H1 (cell line): Measurements from ENCODE around the gene SHC1. TPM values are rescaled to one million over a fixed set of nuclear protein-coding genes. Genes with fewer than 3 reads are reported as not detected.

Experiments
- CTCF ChIA-PET: fragments of 300-600 bp; sonication (Branson Sonifier 250); formaldehyde crosslinking; loops from one replicate; lab custom pipeline; 2021; ENCODE audit not compliant: partially characterized antibody; lab: Charles Lee
- POLR2A ChIA-PET: fragments of 300-600 bp; sonication (Branson Sonifier 250); formaldehyde crosslinking; loops from one replicate; lab custom pipeline; 2021; ENCODE audit warnings: inconsistent platforms; ENCODE audit not compliant: partially characterized antibody; lab: Charles Lee
- DNase-seq, 2 experiments: peaks; one replicate each; pipeline versions ENCODE4 v3.0.0 to v3.0.0-alpha.2; 2010 to 2022; ENCODE audit warnings: low spot score in 2 of 2, low read depth in 1 of 2, mixed read lengths in 1 of 2
- FAIRE-seq: peaks from 2 replicates; lab custom pipeline; 2011; peaks lifted over from hg19 to GRCh38; lab: Jason Lieb, UNC
- H2AFZ ChIP-seq: 2 replicates; pipeline ENCODE4 v1.8.1; 2012; ENCODE audit warnings: low read length, inconsistent platforms
- H2AK5ac ChIP-seq: 2 replicates; pipeline ENCODE4 v1.6.1; 2013; ENCODE audit warnings: low read depth, low read length
- H2BK120ac ChIP-seq: replicated peaks from 2 replicates; pipeline ENCODE3; 2013; ENCODE audit warnings: low read depth, low read length, inconsistent platforms
- H2BK12ac ChIP-seq: 2 replicates; pipeline ENCODE4 v1.6.1; 2013; ENCODE audit warnings: low read depth, low read length
- H2BK15ac ChIP-seq: 2 replicates; pipeline ENCODE4 v1.6.1; 2013; ENCODE audit warnings: low read length
- H2BK20ac ChIP-seq: 2 replicates; pipeline ENCODE4 v1.6.1; 2013; ENCODE audit warnings: low read length
- H2BK5ac ChIP-seq: 2 replicates; pipeline ENCODE4 v1.6.1; 2013; ENCODE audit warnings: low read depth, low read length
- H3K14ac ChIP-seq: 2 replicates; pipeline ENCODE4 v1.6.1; 2013; ENCODE audit warnings: inconsistent platforms; ENCODE audit not compliant: insufficient read length
- H3K18ac ChIP-seq: 2 replicates; pipeline ENCODE4 v1.6.1; 2013; ENCODE audit warnings: low read length; ENCODE audit errors: extremely low read depth
- H3K23ac ChIP-seq: 2 replicates; pipeline ENCODE4 v1.6.1; 2013; ENCODE audit warnings: inconsistent platforms; ENCODE audit not compliant: insufficient read length
- H3K23me2 ChIP-seq: 2 replicates; pipeline ENCODE4 v1.6.1; 2013; ENCODE audit warnings: low read depth, low read length
- H3K27ac ChIP-seq: 2 replicates; pipeline ENCODE4 v1.6.1; 2011; ENCODE audit warnings: low read depth, low read length, inconsistent platforms
- H3K27me3 ChIP-seq, 4 experiments: replicated peaks in 1 of 4; 1 replicate in 1 of 4; 2 replicates in 3 of 4; pipeline versions ENCODE4 v1.6.1 to v1.8.1; 2011 to 2013; ENCODE audit warnings: low read length in 3 of 4, mild to moderate bottlenecking in 3 of 4, inconsistent platforms in 2 of 4, mixed read lengths in 2 of 4, moderate library complexity in 1 of 4; ENCODE audit not compliant: control insufficient read depth in 3 of 4, insufficient read depth in 3 of 4; ENCODE audit errors: extremely low read depth in 1 of 4
- H3K36me3 ChIP-seq, 4 experiments: 2 replicates each; pipeline versions ENCODE4 v1.6.1 to v1.8.1; 2011 to 2013; ENCODE audit warnings: mild to moderate bottlenecking in 4 of 4, low read length in 3 of 4, moderate library complexity in 2 of 4, control low read depth in 1 of 4, inconsistent platforms in 1 of 4; ENCODE audit not compliant: insufficient read depth in 4 of 4, control insufficient read depth in 2 of 4
- H3K4ac ChIP-seq: replicated peaks from 2 replicates; pipeline ENCODE3; 2013; ENCODE audit warnings: low read length, low read depth, mixed read lengths, inconsistent platforms; ENCODE audit not compliant: insufficient read length
- H3K4me1 ChIP-seq, 4 experiments: replicated peaks in 1 of 4; 1 replicate in 1 of 4; 2 replicates in 3 of 4; pipeline versions ENCODE4 v1.6.1 to v1.8.1; 2011 to 2013; ENCODE audit warnings: low read length in 3 of 4, inconsistent platforms in 2 of 4, mixed read lengths in 1 of 4; ENCODE audit not compliant: insufficient read depth in 4 of 4, control insufficient read depth in 3 of 4
- H3K4me2 ChIP-seq, 2 experiments: 2 replicates each; pipeline versions ENCODE4 v1.6.1 to v1.8.1; 2011 to 2013; ENCODE audit warnings: low read depth in 2 of 2, low read length in 2 of 2, control low read depth in 1 of 2, inconsistent platforms in 1 of 2, mild to moderate bottlenecking in 1 of 2; ENCODE audit not compliant: insufficient read depth in 1 of 2
- H3K4me3 ChIP-seq, 4 experiments: fragments of 200-600, 300-600 bp in 1 of 4; sonication (generic), shearing (Covaris generic), sonication (Bioruptor Twin) in 1 of 4; 2 replicates each; pipeline versions ENCODE4 v1.5.1 to v1.8.1; 2011 to 2016; ENCODE audit warnings: low read length in 4 of 4, low read depth in 3 of 4, control low read depth in 2 of 4, inconsistent platforms in 2 of 4, mild to moderate bottlenecking in 2 of 4, mixed read lengths in 1 of 4, moderate library complexity in 1 of 4; ENCODE audit not compliant: insufficient read depth in 2 of 4; ENCODE audit errors: extremely low read depth in 1 of 4
- H3K56ac ChIP-seq: replicated peaks from 2 replicates; pipeline ENCODE3; 2013; ENCODE audit warnings: low read depth, mild to moderate bottlenecking, mixed read lengths, low read length, inconsistent platforms; ENCODE audit not compliant: insufficient read length
- H3K79me1 ChIP-seq: 2 replicates; pipeline ENCODE4 v1.6.1; 2013; ENCODE audit warnings: low read depth, low read length, control low read depth
- H3K79me2 ChIP-seq, 2 experiments: 2 replicates each; pipeline versions ENCODE4 v1.6.1 to v1.8.1; 2012 to 2013; ENCODE audit warnings: low read length in 2 of 2, mild to moderate bottlenecking in 2 of 2, inconsistent platforms in 1 of 2; ENCODE audit not compliant: insufficient read depth in 2 of 2, control insufficient read depth in 1 of 2
- H3K9ac ChIP-seq, 4 experiments: replicated peaks in 1 of 4; 1 replicate in 1 of 4; 2 replicates in 3 of 4; pipeline versions ENCODE4 v1.6.1 to v1.8.1; 2011 to 2013; ENCODE audit warnings: low read depth in 3 of 4, low read length in 3 of 4, control low read depth in 2 of 4, mild to moderate bottlenecking in 2 of 4, moderate library complexity in 2 of 4, inconsistent platforms in 1 of 4; ENCODE audit errors: extremely low read depth in 1 of 4
- H3K9me3 ChIP-seq, 2 experiments: 2 replicates each; pipeline versions ENCODE4 v1.6.1 to v1.8.1; 2012 to 2013; ENCODE audit warnings: mild to moderate bottlenecking in 2 of 2, moderate library complexity in 2 of 2, control low read depth in 1 of 2, inconsistent platforms in 1 of 2, low read depth in 1 of 2, low read length in 1 of 2, mixed read lengths in 1 of 2; ENCODE audit not compliant: insufficient read depth in 2 of 2
- H4K20me1 ChIP-seq, 2 experiments: replicated peaks in 1 of 2; 2 replicates each; pipeline versions ENCODE3 to v1.8.1; 2011 to 2013; ENCODE audit warnings: inconsistent platforms in 2 of 2, low read length in 2 of 2, mild to moderate bottlenecking in 1 of 2; ENCODE audit not compliant: insufficient read depth in 2 of 2, control insufficient read depth in 1 of 2
- H4K5ac ChIP-seq: 2 replicates; pipeline ENCODE4 v1.6.1; 2013; ENCODE audit warnings: low read length, low read depth, mixed read lengths, inconsistent platforms; ENCODE audit not compliant: insufficient read length
- H4K8ac ChIP-seq: 2 replicates; pipeline ENCODE4 v1.8.0; 2013; ENCODE audit warnings: mild to moderate bottlenecking, moderate library complexity, low read length, inconsistent platforms; ENCODE audit not compliant: insufficient read depth; ENCODE audit errors: extremely low read depth
- H4K91ac ChIP-seq: replicated peaks from 2 replicates; pipeline ENCODE3; 2013; ENCODE audit warnings: low read length, mixed read lengths, inconsistent platforms; ENCODE audit not compliant: insufficient read length
- CBX5 ChIP-seq: fragments of 300-800, 300-1000 bp; sonication (generic); IDR thresholded peaks from 2 replicates; pipeline ENCODE4 v1.7.1; 2016; ENCODE audit warnings: antibody characterized with exemption, low read length, low read depth
- CEBPB ChIP-seq: IDR thresholded peaks from 2 replicates; pipeline ENCODE4 v1.6.1; 2012; ENCODE audit warnings: low read depth, low read length
- EGR1 ChIP-seq: IDR thresholded peaks from 2 replicates; pipeline ENCODE4 v1.6.1; 2011; ENCODE audit warnings: low read depth, low read length, borderline replicate concordance
- FOSL1 ChIP-seq: IDR thresholded peaks from 2 replicates; pipeline ENCODE4 v1.6.1; 2011; ENCODE audit warnings: mild to moderate bottlenecking, low read depth, low read length, moderate library complexity; ENCODE audit not compliant: insufficient read depth
- KDM4A ChIP-seq: IDR thresholded peaks from one replicate; pipeline ENCODE4 v1.7.1; 2012; ENCODE audit warnings: low read depth, mild to moderate bottlenecking, moderate library complexity, low read length, inconsistent platforms; ENCODE audit not compliant: severe bottlenecking
- NANOG ChIP-seq: IDR thresholded peaks from 2 replicates; pipeline ENCODE4 v1.6.1; 2011; ENCODE audit warnings: low read length, low read depth, mild to moderate bottlenecking, inconsistent platforms; ENCODE audit not compliant: insufficient read depth, poor library complexity, severe bottlenecking
- RBBP5 ChIP-seq: IDR thresholded peaks from 2 replicates; pipeline ENCODE4 v1.7.1; 2012; ENCODE audit warnings: low read depth, mild to moderate bottlenecking, inconsistent platforms, low read length, moderate library complexity, borderline replicate concordance
- SP1 ChIP-seq: IDR thresholded peaks from 2 replicates; pipeline ENCODE4 v1.6.1; 2011; ENCODE audit warnings: low read depth, low read length
- SP4 ChIP-seq: IDR thresholded peaks from 2 replicates; pipeline ENCODE4 v1.6.1; 2012; ENCODE audit warnings: low read length, inconsistent platforms
- TAF7 ChIP-seq: optimal IDR thresholded peaks from 2 replicates; pipeline ENCODE3; 2011; ENCODE audit warnings: low read depth, mild to moderate bottlenecking, inconsistent platforms, low read length, moderate library complexity, borderline replicate concordance
- WGBS, 2 experiments: shearing (Covaris generic) in 1 of 2; methylation state at CpG; one replicate each; pipeline versions ENCODE4 v1.1.6 to v1.1.7; 2013 to 2015; ENCODE audit warnings: low lambda C conversion rate in 2 of 2, mixed read lengths in 2 of 2, inconsistent platforms in 1 of 2, low coverage in 1 of 2, missing lambda C conversion rate in 1 of 2; ENCODE audit not compliant: insufficient replicate concordance in 2 of 2, insufficient coverage in 1 of 2, insufficient read length in 1 of 2; ENCODE audit errors: extremely low coverage in 1 of 2, missing lambda C conversion rate in 1 of 2; 5-methylcytosine and 5-hydroxymethylcytosine counted together
- polyA plus RNA-seq, 7 experiments: library from polyadenylated mRNA; depleted of rRNA in 3 of 7; stranded (reverse) in 5 of 7; unstranded in 2 of 7; fragments of >200 nt in 5 of 7; fragments of 200-250 nt in 2 of 7; gene quantifications; 1 replicate in 5 of 7; 2 replicates in 1 of 7; 4 replicates in 1 of 7; pipeline versions ENCODE4 v1.2.1 to v1.2.3, GENCODE V29; 2011 to 2013; ENCODE audit warnings: missing spikeins in 2 of 7, mixed read lengths in 2 of 7
- total RNA-seq: library from RNA; stranded (reverse); fragmentation: NEBNext Ultra II Directional; extraction: Animal tissue kit (Norgen Biotek cat#: 25700); gene quantifications from 2 replicates; pipeline ENCODE4 v1.2.1, GENCODE V29; 2021
- TF ChIP-seq, protein P1 (sequence below), 3 experiments: IDR thresholded peaks; 1 replicate in 2 of 3; 2 replicates in 1 of 3; pipeline versions ENCODE4 v1.5.1 to v1.6.1; 2011; ENCODE audit warnings: low read length in 3 of 3, mild to moderate bottlenecking in 3 of 3, inconsistent platforms in 2 of 3, low read depth in 1 of 3, moderate library complexity in 1 of 3; ENCODE audit not compliant: insufficient read depth in 1 of 3; ENCODE audit errors: control extremely low read depth in 1 of 3

The SHC1 gene
- total and polyA plus RNA-seq, 2 of the 8 experiments (the other 6 are each of a cell fraction or from before 2014, with no cell fraction given) = 177 to 212 TPM

DNA sequence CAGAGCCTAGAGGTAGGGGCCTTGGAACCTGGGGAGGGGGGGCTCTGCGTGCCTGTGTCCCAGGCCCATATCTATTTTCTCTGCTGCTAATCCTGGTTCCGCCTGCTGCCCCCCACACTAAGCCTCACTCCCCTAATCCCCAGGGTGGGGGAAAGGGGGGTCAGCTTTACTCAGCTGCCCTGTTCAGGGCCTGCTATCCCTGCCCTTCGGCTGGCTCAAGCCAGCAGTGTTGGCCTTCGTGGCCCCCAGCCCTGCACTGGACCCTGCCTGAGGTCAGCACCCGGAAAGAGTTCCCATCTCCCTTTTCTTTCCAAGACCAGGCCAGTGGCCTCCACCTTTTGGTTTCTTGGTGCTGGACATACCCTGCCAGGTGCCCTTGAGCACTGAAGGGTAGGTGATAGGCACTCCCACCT lies 40.5 kb upstream of the SHC1 start:
- 75% methylated on average over 5 of the region's 5 CpGs; no CpG with 5 or more reads in 1 of the 2 experiments for WGBS, 2 experiments
- H2BK12ac ChIP-seq = no peak overlapping the region
- CTCF ChIA-PET = interaction anchor here (1.4 to 18.6 kb wide), 3 partner anchors 13 to 104 kb away, joined by 3 to 354 read pairs (median 258); partner anchors contain the start of genes ADAM15, LENEP and ZBTB7B
- no peak overlapping the region for H4K8ac ChIP-seq
- no peak overlapping the region for H3K23ac ChIP-seq
- no peaks in the 10 kb centered on the region for H3K27me3 ChIP-seq
- POLR2A ChIA-PET = interaction anchor here (3.6 to 14.8 kb wide), 4 partner anchors 6 to 39 kb away, joined by 17 to 128 read pairs (median 74); partner anchors contain the start of genes CKS1B, FLAD1, LENEP and SHC1
- H2BK120ac ChIP-seq = no peak overlapping the region
- H3K9me3 ChIP-seq = no peaks in the 10 kb centered on the region
- no peak overlapping the region for H2BK20ac ChIP-seq
- H3K9ac ChIP-seq = no peak overlapping the region
- H3K4me2 ChIP-seq = no peak overlapping the region
- no peak overlapping the region for H3K18ac ChIP-seq
- 0 out of 2 replicates have a peak overlapping the region, but pooled peaks have one; percentile 33 for H2AK5ac ChIP-seq
- H4K91ac ChIP-seq = peak overlapping the region; percentile 48
- H3K79me1 ChIP-seq = peaks cover 18% of the 10 kb centered on the region
- H4K20me1 ChIP-seq = peaks cover 0 to 12% of the 10 kb centered on the region in 2 experiments
- H3K23me2 ChIP-seq = no peaks in the 10 kb centered on the region; the same call in 1 of the 2 replicates
- peaks cover 0 to 38% of the 10 kb centered on the region in 2 experiments; a peak in 3 of 4 replicates for H3K79me2 ChIP-seq
- H3K4ac ChIP-seq = peak overlapping the region; percentile 72
- no peak overlapping the region for H3K27ac ChIP-seq
- no peak overlapping the region for H3K4me3 ChIP-seq
- no peak overlapping the region for H2BK5ac ChIP-seq
- no peak overlapping the region for H2BK15ac ChIP-seq
- H3K14ac ChIP-seq = no peak overlapping the region
- H3K36me3 ChIP-seq = peaks cover 0 to 20% (median 12%) of the 10 kb centered on the region in 4 experiments; a peak in 6 of 8 replicates
- peaks cover 8 to 47% (median 32%) of the 10 kb centered on the region in 4 experiments for H3K4me1 ChIP-seq
- FAIRE-seq = no peak
- H2AFZ ChIP-seq = no peak overlapping the region
- H3K56ac ChIP-seq = no peak overlapping the region
- H4K5ac ChIP-seq = no peak overlapping the region
- DNase-seq = no peak
- no peak for TF ChIP-seq CEBPB
- no peak for TF ChIP-seq TAF7
- no peak for TF ChIP-seq SP1
- TF ChIP-seq, protein P1, sequence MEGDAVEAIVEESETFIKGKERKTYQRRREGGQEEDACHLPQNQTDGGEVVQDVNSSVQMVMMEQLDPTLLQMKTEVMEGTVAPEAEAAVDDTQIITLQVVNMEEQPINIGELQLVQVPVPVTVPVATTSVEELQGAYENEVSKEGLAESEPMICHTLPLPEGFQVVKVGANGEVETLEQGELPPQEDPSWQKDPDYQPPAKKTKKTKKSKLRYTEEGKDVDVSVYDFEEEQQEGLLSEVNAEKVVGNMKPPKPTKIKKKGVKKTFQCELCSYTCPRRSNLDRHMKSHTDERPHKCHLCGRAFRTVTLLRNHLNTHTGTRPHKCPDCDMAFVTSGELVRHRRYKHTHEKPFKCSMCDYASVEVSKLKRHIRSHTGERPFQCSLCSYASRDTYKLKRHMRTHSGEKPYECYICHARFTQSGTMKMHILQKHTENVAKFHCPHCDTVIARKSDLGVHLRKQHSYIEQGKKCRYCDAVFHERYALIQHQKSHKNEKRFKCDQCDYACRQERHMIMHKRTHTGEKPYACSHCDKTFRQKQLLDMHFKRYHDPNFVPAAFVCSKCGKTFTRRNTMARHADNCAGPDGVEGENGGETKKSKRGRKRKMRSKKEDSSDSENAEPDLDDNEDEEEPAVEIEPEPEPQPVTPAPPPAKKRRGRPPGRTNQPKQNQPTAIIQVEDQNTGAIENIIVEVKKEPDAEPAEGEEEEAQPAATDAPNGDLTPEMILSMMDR (IDR thresholded peaks at IDR 0.05; ENCODE audit: control extremely low read depth in 1 of 3, insufficient read depth in 1 of 3, low read depth in 1 of 3, low read length in 3 of 3) = no peak
- TF ChIP-seq FOSL1 = no peak
- TF ChIP-seq RBBP5 = no peak
- no peak for TF ChIP-seq KDM4A
- TF ChIP-seq SP4 = no peak
- no peak for TF ChIP-seq EGR1
- TF ChIP-seq CBX5 = no peak
- no peak for TF ChIP-seq NANOG
